ENCODE results near the gene NLRP1.

NLRP1 gene

GRCh38 chr17:5615476-5615875 lies 31.2 kb upstream of the NLRP1 start:
- Histone ChIP-seq H3K4me3 (ENCODE audit: low read depth in 1 of 5, low read length in 5 of 5) (no peak overlapping the region), H3K4me1 (ENCODE audit: control insufficient read depth in 5 of 5, insufficient read depth in 5 of 5, low read length in 5 of 5) (peaks cover 0 to 4% (median 0%) of the 10 kb centered on the region in 5 donors), H3K9ac (ENCODE audit: low read length in 5 of 5) (no peak overlapping the region), H3K27ac (ENCODE audit: low read depth, low read length) (no peak overlapping the region), H3K36me3 (ENCODE audit: control insufficient read depth in 5 of 5, insufficient read depth in 5 of 5, low read length in 5 of 5) (no peaks in the 10 kb centered on the region), H3K9me3 (ENCODE audit: control insufficient read depth in 5 of 5, low read length in 5 of 5) (peaks cover 0 to 6% (median 0%) of the 10 kb centered on the region in 5 donors), H3K27me3 (ENCODE audit: control insufficient read depth in 5 of 5, insufficient read depth in 4 of 5, low read length in 5 of 5) (peaks cover 0 to 9% (median 0%) of the 10 kb centered on the region in 5 donors)

DNA sequence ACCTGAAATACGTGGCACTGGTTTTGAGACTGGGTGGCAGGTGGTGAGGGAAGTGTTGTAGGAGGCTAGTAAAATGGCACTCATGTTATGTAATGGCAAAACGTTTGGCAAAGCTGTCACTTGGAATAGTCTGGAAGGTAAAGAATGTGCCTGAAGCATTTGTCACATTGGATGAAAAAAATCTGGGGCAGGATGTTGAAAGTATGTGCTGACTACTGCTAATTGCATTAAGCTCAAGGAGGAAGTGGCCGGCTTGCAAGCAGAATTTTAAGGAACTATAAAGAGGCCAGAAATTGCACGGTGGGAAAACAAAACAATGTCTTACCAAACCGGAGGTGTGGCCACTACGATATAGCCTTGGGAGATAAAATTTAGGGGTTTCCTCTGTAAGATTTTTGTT lies 26.6 kb upstream of the NLRP1 start:
- H3K27ac ChIP-seq (ENCODE audit: low read depth, low read length): no peak overlapping the region
- H3K36me3 ChIP-seq (ENCODE audit: control insufficient read depth in 5 of 5, insufficient read depth in 5 of 5, low read length in 5 of 5): no peaks in the 10 kb centered on the region
- H3K9ac ChIP-seq (ENCODE audit: low read length in 5 of 5): no peak overlapping the region
- H3K4me1 ChIP-seq (ENCODE audit: control insufficient read depth in 5 of 5, insufficient read depth in 5 of 5, low read length in 5 of 5): peaks cover 0 to 5% (median 0%) of the 10 kb centered on the region in 5 donors
- peaks cover 4 to 17% (median 6%) of the 10 kb centered on the region in 5 donors for H3K27me3 ChIP-seq (ENCODE audit: control insufficient read depth in 5 of 5, insufficient read depth in 4 of 5, low read length in 5 of 5)
- peaks cover 0 to 6% (median 0%) of the 10 kb centered on the region in 5 donors for H3K9me3 ChIP-seq (ENCODE audit: control insufficient read depth in 5 of 5, low read length in 5 of 5)
- H3K4me3 ChIP-seq (ENCODE audit: low read depth in 1 of 5, low read length in 5 of 5): no peak overlapping the region

DNA sequence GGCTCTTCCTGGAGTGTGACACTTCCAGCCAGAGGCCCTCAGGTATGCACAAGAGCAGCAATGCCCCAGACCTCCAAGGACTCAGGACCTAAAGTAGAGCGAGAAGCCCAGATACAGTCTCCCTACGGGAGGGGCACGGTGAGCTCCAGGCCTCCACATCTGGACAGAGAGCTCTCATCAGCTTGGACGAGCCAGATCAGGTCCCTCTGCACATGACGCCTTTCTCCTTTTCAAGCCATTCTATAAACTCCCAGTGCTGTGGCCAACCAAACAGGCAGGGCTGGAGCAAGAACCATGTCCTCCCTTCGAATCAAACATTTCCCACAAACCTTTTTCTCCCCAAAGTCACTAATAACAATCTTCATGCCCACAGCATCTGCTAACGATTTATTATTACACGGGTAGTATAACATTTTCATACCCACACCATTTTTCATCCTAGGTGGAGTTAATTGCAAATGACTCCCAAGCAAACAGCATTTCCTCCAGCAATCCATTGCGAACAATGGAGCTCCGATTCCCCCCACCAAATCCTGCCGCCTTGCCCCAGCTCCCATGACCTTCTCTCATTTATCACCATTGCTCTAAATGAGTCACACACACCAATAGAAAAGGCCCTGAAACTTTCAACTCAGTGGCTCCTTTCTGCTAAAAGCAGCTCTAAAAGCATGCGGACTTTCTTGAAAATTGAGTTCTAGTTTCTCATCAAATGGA lies 24.2 kb upstream of the NLRP1 start:
- no peak overlapping the region for H3K9ac ChIP-seq (ENCODE audit: low read length in 5 of 5)
- H3K36me3 ChIP-seq (ENCODE audit: control insufficient read depth in 5 of 5, insufficient read depth in 5 of 5, low read length in 5 of 5): no peaks in the 10 kb centered on the region
- no peak overlapping the region for H3K4me3 ChIP-seq (ENCODE audit: low read depth in 1 of 5, low read length in 5 of 5)
- H3K9me3 ChIP-seq (ENCODE audit: control insufficient read depth in 5 of 5, low read length in 5 of 5): peaks cover 0 to 6% (median 0%) of the 10 kb centered on the region in 5 donors
- peaks cover 0 to 5% (median 0%) of the 10 kb centered on the region in 5 donors for H3K4me1 ChIP-seq (ENCODE audit: control insufficient read depth in 5 of 5, insufficient read depth in 5 of 5, low read length in 5 of 5)
- H3K27me3 ChIP-seq (ENCODE audit: control insufficient read depth in 5 of 5, insufficient read depth in 4 of 5, low read length in 5 of 5): peaks cover 4 to 12% (median 6%) of the 10 kb centered on the region in 5 donors
- no peak overlapping the region for H3K27ac ChIP-seq (ENCODE audit: low read depth, low read length)

GRCh38 chr17:5607946-5608345 lies 23.6 kb upstream of the NLRP1 start:
- no peak overlapping the region for H3K9ac ChIP-seq (ENCODE audit: low read length in 5 of 5)
- peaks cover 0 to 6% (median 0%) of the 10 kb centered on the region in 5 donors for H3K9me3 ChIP-seq (ENCODE audit: control insufficient read depth in 5 of 5, low read length in 5 of 5)
- peaks cover 4 to 12% (median 6%) of the 10 kb centered on the region in 5 donors for H3K27me3 ChIP-seq (ENCODE audit: control insufficient read depth in 5 of 5, insufficient read depth in 4 of 5, low read length in 5 of 5)

DNA sequence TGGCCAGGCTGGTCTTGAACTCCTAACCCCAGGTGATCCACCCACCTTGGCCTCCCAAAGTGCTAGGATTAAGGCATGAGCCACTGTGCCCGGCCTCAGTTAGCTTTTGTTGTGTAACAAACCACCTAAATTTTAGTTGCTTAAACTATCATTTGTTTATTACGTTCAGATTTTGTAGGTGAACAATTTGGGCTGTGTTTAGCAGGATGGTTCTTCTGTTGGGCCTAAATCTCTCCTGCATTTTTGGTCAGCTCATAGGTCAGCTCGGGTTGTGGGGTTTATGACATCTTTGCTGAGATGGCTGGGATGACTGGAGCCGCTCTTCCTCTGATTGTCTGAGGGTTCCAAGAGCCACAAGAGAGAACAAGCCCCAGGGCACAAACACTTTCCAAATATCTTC lies 21.1 kb upstream of the NLRP1 start:
- Histone ChIP-seq H3K9ac (ENCODE audit: low read length in 5 of 5) (no peak overlapping the region), H3K27me3 (ENCODE audit: control insufficient read depth in 5 of 5, insufficient read depth in 4 of 5, low read length in 5 of 5) (peaks cover 4 to 24% (median 17%) of the 10 kb centered on the region in 5 donors), H3K9me3 (ENCODE audit: control insufficient read depth in 5 of 5, low read length in 5 of 5) (peaks cover 0 to 5% (median 0%) of the 10 kb centered on the region in 5 donors), H3K4me1 (ENCODE audit: control insufficient read depth in 5 of 5, insufficient read depth in 5 of 5, low read length in 5 of 5) (peaks cover 0 to under 1% (median 0%) of the 10 kb centered on the region in 5 donors), H3K4me3 (ENCODE audit: low read depth in 1 of 5, low read length in 5 of 5) (no peak overlapping the region), H3K27ac (ENCODE audit: low read depth, low read length) (no peak overlapping the region), H3K36me3 (ENCODE audit: control insufficient read depth in 5 of 5, insufficient read depth in 5 of 5, low read length in 5 of 5) (no peaks in the 10 kb centered on the region)

More at GRCh38 chr17:5607946-5608345, 23.6 kb upstream of the NLRP1 start:
- H3K4me3 ChIP-seq (ENCODE audit: low read depth in 1 of 5, low read length in 5 of 5): no peak overlapping the region
- peaks cover 0 to 5% (median 0%) of the 10 kb centered on the region in 5 donors for H3K4me1 ChIP-seq (ENCODE audit: control insufficient read depth in 5 of 5, insufficient read depth in 5 of 5, low read length in 5 of 5)
- no peaks in the 10 kb centered on the region for H3K36me3 ChIP-seq (ENCODE audit: control insufficient read depth in 5 of 5, insufficient read depth in 5 of 5, low read length in 5 of 5)
- no peak overlapping the region for H3K27ac ChIP-seq (ENCODE audit: low read depth, low read length)

DNA sequence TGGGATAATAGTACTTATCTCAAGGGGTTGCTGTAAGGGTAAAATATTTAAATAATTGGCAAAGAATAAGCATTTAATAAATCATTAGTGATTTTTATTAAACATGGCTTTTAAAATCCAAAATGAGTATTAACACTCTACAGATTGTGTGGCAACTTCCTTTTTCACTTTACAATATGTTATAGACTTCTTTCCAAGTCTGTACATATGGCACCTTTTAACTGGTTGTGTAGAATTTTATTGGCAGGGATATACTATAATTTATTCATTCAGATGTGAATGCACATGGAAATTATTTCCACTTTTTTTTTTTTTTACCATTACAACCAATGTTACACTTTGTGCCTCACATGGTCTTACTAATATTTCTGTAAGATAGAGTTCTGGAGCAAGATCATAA lies 15.7 kb upstream of the NLRP1 start:
- Histone ChIP-seq H3K9ac (ENCODE audit: low read length in 5 of 5) (no peak overlapping the region), H3K4me3 (ENCODE audit: low read depth in 1 of 5, low read length in 5 of 5) (no peak overlapping the region), H3K4me1 (ENCODE audit: control insufficient read depth in 5 of 5, insufficient read depth in 5 of 5, low read length in 5 of 5) (peaks cover 0 to 12% (median 3%) of the 10 kb centered on the region in 5 donors), H3K27ac (ENCODE audit: low read depth, low read length) (no peak overlapping the region), H3K9me3 (ENCODE audit: control insufficient read depth in 5 of 5, low read length in 5 of 5) (no peaks in the 10 kb centered on the region), H3K36me3 (ENCODE audit: control insufficient read depth in 5 of 5, insufficient read depth in 5 of 5, low read length in 5 of 5) (no peaks in the 10 kb centered on the region), H3K27me3 (ENCODE audit: control insufficient read depth in 5 of 5, insufficient read depth in 4 of 5, low read length in 5 of 5) (peaks cover 9 to 53% (median 32%) of the 10 kb centered on the region in 5 donors)

DNA sequence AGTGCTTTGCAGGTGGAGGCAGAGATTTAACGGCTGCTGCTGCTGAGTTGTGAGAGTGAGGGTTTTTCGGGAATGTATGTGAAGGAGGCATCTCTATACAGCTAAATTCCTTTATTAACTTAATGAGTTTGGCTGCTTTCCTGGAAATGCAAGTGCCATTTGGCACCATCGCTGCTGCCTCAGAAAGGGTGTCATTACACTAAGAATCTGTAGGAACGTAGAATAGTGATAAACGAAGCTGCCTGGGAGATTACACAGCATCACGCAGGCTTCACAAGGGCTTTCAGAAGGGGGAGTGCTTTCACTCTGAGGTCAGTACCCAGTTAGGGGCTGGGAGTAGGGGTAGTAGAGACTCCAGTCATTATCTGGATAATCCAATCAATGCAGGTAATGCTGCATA lies 14.1 kb upstream of the NLRP1 start:
- Histone ChIP-seq H3K4me3 (ENCODE audit: low read depth in 1 of 5, low read length in 5 of 5) (no peak overlapping the region), H3K36me3 (ENCODE audit: control insufficient read depth in 5 of 5, insufficient read depth in 5 of 5, low read length in 5 of 5) (no peaks in the 10 kb centered on the region), H3K9ac (ENCODE audit: low read length in 5 of 5) (no peak overlapping the region), H3K4me1 (ENCODE audit: control insufficient read depth in 5 of 5, insufficient read depth in 5 of 5, low read length in 5 of 5) (peaks cover 0 to 12% (median 3%) of the 10 kb centered on the region in 5 donors), H3K9me3 (ENCODE audit: control insufficient read depth in 5 of 5, low read length in 5 of 5) (no peaks in the 10 kb centered on the region), H3K27ac (ENCODE audit: low read depth, low read length) (no peak overlapping the region), H3K27me3 (ENCODE audit: control insufficient read depth in 5 of 5, insufficient read depth in 4 of 5, low read length in 5 of 5) (peaks cover 12 to 58% (median 40%) of the 10 kb centered on the region in 5 donors)

DNA sequence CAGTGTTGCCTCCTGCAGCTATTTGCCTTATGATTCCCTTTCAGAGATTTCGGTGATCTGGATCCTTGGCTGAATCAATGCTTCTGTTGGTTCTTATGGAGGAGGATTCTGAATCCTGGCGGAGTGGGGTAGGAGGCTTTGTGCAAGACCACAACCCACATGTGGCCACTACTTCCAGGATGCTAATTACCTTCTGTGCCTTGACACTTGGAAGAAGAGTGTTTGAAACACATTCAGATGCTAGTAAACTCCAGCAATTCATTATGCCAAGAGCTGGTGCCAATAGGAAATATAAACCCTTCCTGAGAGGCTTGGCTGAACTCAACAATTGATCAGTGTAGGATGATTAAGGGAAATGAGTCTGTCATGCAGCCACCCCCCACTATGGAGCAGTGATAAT lies 12.1 kb upstream of the NLRP1 start:
- Histone ChIP-seq H3K27me3 (ENCODE audit: control insufficient read depth in 5 of 5, insufficient read depth in 4 of 5, low read length in 5 of 5) (peaks cover 12 to 48% (median 38%) of the 10 kb centered on the region in 5 donors), H3K4me1 (ENCODE audit: control insufficient read depth in 5 of 5, insufficient read depth in 5 of 5, low read length in 5 of 5) (peaks cover 0 to 12% (median 3%) of the 10 kb centered on the region in 5 donors), H3K9ac (ENCODE audit: low read length in 5 of 5) (no peak overlapping the region), H3K36me3 (ENCODE audit: control insufficient read depth in 5 of 5, insufficient read depth in 5 of 5, low read length in 5 of 5) (no peaks in the 10 kb centered on the region), H3K9me3 (ENCODE audit: control insufficient read depth in 5 of 5, low read length in 5 of 5) (no peaks in the 10 kb centered on the region), H3K4me3 (ENCODE audit: low read depth in 1 of 5, low read length in 5 of 5) (no peak overlapping the region), H3K27ac (ENCODE audit: low read depth, low read length) (no peak overlapping the region)

DNA sequence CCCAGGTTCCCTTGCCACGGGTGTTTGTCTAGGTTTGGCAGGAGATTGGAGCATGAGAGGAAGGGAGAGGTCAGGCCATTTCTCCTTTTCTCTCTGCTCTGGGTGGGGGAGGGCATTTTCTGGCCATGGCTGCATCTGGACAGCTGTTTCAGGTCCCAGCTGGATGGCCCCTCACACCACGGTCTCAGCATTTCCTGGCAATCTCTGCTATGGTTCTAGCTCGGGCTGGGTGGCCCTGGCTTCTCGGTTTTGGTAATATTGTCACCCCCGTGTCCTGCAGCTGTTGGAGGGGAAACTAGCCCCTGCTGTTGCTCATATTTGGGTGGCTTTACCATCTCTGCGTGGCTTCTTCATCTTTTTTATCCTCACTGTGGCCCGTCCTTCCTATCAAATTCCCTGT lies 11.5 kb upstream of the NLRP1 start:
- Histone ChIP-seq H3K9ac (ENCODE audit: low read length in 5 of 5) (no peak overlapping the region), H3K4me3 (ENCODE audit: low read depth in 1 of 5, low read length in 5 of 5) (no peak overlapping the region), H3K36me3 (ENCODE audit: control insufficient read depth in 5 of 5, insufficient read depth in 5 of 5, low read length in 5 of 5) (no peaks in the 10 kb centered on the region), H3K27ac (ENCODE audit: low read depth, low read length) (no peak overlapping the region), H3K9me3 (ENCODE audit: control insufficient read depth in 5 of 5, low read length in 5 of 5) (no peaks in the 10 kb centered on the region), H3K4me1 (ENCODE audit: control insufficient read depth in 5 of 5, insufficient read depth in 5 of 5, low read length in 5 of 5) (peaks cover 0 to 12% (median 3%) of the 10 kb centered on the region in 5 donors), H3K27me3 (ENCODE audit: control insufficient read depth in 5 of 5, insufficient read depth in 4 of 5, low read length in 5 of 5) (peaks cover 12 to 42% (median 33%) of the 10 kb centered on the region in 5 donors)

DNA sequence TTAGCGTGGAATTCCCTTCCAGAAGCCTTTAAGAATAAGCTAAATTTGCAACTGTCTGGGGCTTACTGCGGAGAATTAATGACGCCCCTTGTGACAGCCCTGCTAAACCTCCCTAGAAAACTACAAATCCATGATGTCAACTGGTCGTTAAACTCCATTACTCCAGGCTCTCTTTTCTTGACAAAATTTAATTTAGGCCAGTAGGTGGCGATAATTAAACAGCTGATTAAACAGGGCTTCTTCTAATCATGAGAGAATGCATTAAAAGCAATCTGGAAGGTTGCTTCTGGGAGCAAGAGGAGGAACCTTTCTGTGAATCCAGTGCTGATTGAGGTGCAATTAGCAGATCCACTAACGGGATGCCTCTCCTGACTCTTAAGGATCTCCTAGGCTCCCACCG lies 8.1 kb upstream of the NLRP1 start:
- H3K9ac ChIP-seq (ENCODE audit: low read length in 5 of 5): no peak overlapping the region
- peaks cover 0 to 13% (median 3%) of the 10 kb centered on the region in 5 donors for H3K4me1 ChIP-seq (ENCODE audit: control insufficient read depth in 5 of 5, insufficient read depth in 5 of 5, low read length in 5 of 5)
- H3K36me3 ChIP-seq (ENCODE audit: control insufficient read depth in 5 of 5, insufficient read depth in 5 of 5, low read length in 5 of 5): no peaks in the 10 kb centered on the region
- H3K9me3 ChIP-seq (ENCODE audit: control insufficient read depth in 5 of 5, low read length in 5 of 5): no peaks in the 10 kb centered on the region
- H3K27me3 ChIP-seq (ENCODE audit: control insufficient read depth in 5 of 5, insufficient read depth in 4 of 5, low read length in 5 of 5): peaks cover 10 to 22% (median 18%) of the 10 kb centered on the region in 5 donors
- H3K4me3 ChIP-seq (ENCODE audit: low read depth in 1 of 5, low read length in 5 of 5): no peak overlapping the region
- H3K27ac ChIP-seq (ENCODE audit: low read depth, low read length): no peak overlapping the region

All from subcutaneous abdominal adipose tissue (tissue), 5 donors.